ENCODE measurements around the gene HOXA2.

HOXA2 gene

GRCh38 chr7:27141137-27141922 lies 38.8 kb upstream of the HOXA2 start:
- no peak for DNase-seq

DNA sequence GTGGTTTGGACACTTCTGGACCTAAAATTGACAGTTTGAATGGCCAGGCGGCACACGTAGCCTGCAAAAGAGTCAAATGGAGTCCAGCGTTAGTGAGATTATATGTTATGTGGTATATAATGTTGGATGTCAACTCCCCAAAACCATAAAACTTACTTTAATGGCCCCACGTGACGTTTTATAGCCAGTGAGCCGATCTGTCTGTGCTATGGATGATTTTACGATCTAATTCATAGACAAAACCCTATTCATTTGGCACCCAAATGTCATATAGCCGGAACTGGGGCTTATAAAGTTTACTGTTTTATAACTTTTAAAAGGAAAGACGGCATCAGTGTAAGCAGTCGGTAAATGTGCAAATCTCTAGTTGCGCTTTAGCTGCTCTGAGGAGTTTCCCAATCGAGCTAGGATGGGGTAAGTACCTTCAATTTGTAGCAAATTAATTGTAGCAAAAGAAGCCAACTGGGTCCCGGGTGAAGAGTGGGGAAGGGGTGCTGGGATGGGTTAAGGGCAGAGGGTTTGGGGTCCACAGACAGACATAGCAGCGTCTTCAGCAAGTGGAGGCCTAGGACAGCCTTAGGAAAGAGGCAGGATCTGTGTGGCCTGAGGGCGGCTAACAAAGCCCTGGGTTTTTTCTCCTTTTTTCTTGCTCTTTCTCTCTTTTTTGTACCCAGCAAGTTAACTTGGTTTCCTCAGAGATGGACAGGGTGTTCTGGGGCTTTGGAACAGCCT lies 37.8 kb upstream of the HOXA2 start:
- no peak for DNase-seq

DNA sequence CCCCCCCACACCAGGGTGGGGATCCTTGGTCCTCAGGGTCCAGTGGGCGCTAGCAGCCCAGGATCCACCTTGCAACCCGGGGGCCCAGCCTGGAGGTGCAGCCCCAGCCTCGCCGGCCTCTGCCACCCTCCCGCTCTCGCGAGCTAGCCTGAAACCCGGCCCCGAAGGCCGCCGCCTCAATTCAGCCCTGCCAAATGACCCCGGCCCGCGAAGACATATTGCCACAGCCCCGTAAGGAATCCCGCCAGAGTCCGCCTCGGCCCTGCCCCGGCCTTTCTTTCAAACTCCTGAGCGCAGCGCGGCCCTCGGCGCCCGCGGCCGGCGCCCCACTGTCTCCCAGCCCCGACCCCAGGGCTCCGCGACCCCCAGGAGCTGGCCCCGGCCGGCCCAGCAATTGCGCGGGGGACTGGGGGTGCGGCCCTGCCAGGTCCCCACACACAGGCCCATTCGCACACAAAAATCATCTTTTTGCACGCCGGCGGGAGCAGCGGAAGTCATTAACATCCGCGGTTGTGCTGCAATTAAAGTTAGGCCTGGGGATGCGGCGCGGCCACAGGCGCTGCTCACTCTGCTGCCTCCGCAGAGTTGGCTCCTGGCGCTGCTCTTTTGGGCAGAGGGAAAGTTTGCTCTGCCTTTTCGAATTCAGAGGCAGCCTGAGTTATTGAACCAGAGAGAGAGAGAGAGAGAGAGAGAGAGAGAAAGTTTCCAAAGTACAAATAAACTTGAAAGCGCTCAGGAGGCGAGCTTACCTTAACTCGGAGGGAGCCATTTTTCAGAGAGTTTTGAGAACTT lies 37.0 kb upstream of the HOXA2 start:
- no peak for DNase-seq

DNA sequence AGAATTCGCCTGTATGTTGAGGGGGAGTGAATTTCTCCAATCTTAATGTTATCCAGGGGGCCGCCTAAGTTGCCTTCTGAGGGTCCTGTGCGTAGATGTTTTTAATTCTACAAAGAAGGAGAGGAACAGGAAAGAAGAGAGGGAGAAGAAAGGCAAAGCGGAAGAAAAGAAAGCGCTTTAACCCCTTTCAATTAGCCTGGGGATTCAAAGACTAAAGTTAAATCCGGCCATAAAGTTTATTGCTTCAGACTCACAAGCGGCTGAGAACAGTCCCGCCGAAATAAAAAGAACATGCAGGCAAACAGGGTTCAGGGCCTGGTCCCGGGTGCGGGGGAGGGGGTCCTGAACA lies 36.5 kb upstream of the HOXA2 start:
- no peak for DNase-seq

DNA sequence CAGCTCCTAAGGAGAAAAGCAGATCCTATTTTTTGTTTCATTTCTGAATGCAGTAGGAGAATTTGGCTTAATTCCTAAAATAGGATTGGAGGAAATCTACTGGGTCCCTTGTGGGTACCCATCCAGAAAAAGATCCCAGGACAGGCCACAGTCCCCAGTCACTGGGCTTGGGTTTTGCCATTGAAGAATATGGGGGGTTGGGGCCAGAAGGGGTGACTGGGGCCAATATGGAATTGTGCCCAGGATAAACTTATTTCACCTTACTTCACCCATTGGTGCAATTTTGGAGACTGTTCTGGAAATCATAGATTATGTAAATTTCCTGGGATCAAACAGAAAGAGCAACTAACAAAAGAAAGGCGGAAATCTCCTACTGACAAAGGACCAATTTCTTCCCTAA lies 36.0 kb upstream of the HOXA2 start:
- no peak for DNase-seq

DNA sequence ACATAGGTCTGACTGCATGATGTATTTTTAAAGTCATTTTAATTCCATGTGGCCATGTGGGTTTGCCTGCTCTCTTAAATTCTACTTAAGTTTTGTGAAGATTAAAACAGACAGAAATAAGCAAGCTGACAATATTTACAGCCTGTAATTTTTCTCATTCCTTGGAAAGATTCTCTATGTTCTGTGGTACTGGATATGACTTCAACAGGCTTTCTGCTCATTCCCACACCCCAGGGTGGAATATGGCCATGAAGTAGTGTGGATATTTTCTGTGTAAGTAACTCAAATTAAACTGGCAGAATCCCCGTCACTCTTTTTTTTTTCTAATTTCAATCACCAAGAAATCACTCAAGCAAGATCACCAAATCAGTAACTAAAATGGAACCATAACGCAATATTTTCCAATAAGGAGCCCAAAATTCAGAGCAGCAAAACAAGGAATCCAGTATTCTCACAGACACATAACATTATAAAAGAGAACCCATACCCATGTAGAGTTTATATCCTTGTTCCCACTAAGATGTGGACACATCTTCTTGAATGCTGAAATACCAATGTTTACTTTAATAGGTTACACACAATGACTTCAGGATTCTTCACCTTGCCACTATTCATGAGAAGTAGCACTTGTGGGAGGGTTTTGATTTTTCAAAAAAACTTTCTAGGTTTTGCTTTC lies 35.3 kb upstream of the HOXA2 start:
- no peak for DNase-seq

DNA sequence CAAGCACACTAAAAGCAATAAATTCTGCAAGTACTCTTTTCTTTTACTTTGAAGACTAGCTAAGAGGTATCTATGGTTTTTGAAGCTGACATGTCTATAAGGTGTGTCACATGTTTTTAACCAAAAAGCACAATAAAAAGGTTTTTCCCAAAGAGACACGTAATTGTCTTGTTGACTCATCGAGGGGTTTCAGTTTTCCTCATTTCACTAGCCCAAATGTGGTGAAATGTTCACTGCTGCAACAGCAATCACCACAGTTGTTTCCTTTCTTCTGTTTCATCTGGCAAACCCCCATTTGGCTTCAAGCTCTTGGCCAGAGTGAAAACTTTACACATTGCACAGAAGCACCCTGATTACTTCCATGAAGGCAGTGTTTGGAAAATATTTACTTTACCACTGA lies 31.9 kb upstream of the HOXA2 start:
- DNase-seq, result no peak

GRCh38 chr7:27133409-27134231 lies 31.1 kb upstream of the HOXA2 start:
- no peak for DNase-seq

DNA sequence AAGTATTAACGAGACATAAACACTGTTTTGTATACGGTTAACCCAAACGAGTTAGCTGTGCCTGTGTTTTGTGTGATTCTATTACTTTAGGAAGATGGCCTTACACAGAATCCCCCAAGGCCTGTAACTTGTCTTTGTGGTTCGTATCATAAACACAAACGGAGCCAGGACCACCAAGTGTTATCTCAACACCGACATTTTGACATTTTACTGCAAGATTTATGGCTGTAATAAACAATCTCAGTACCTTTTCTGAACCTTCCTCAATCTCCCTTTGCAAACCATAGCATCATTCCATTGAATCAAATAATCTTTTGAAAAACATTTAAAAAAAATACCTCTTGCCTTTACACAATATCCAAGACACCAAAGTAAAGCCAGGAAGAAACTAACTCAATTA lies 30.5 kb upstream of the HOXA2 start:
- no peak for DNase-seq

- DNase-seq, result no peak
These were observed 29.7 kb upstream of the HOXA2 start for GRCh38 chr7:27132214-27132613.

DNA sequence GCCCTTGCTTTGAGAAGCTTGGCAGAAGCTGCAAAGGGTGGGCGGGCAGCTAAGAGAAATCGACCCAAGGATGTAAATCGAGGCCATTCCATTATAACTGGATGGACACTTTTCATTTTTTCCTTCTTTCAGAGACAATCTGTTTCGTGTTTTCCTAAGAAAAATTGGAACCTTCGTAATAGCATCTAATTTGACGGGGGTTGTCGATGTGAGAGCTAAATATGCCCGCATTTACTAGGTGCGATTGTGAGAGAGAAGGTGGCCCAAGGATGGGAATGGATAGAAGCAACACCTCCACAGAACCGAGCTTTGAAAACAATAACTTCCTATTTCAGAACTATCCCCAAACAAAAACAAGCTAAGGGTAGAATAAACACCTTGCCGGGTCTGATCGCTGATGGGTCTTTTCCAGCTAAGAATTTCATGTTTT lies 28.9 kb upstream of the HOXA2 start:
- no peak for DNase-seq

DNA sequence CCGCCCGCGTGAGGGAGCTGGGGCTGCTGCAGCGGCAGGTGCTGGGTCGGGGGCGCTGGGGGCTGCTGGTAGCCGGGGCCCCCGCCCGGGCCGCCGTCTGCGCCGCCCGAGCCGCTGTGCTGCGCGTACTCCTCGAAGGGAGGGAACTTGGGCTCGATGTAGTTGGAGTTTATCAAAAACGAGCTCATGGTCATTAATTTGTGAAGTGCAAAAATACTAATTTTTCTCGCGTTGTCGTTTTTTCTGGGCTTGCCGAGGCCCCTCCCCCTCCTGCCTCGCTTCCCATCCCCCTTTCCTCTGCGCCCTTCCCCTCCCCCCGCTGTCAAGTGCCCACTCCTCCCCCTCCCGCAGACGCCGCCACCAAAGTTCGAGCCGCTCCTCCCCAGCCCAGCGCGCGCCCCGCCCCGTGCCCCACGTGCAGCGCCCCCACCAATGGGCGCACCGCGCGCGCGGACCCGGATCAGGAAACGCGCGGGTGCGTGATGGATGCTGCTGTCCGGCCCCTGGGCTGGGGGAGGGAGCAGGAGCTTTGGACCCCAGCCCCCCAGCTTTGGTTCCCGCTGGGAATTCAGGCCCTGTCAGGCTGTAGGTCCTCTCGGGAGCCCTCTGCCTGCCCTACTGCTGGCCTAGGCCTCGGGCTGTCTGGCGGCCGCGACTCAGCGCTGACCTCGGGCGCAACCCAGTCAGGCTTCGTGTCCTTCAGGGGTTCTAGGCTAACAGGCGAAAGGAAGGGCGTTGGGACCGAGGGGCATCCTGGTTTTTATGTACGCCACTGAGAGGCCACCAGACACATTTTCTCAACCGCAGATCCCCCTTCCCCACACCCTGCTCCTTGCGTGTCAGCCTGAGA lies 28.3 kb upstream of the HOXA2 start, which contains the start of gene HOXA4:
HOXA4 (minus strand) TSS at position 218 of the 850 bp plus-strand sequence; CDS start at position 194, 24 bp downstream.
- DNase-seq, result peak; percentile 20 to 84 (median 74)

- peak in 2 of 6 experiments; percentile 15 to 29 for DNase-seq
These were observed 27.5 kb upstream of the HOXA2 start for GRCh38 chr7:27129729-27130539.

DNA sequence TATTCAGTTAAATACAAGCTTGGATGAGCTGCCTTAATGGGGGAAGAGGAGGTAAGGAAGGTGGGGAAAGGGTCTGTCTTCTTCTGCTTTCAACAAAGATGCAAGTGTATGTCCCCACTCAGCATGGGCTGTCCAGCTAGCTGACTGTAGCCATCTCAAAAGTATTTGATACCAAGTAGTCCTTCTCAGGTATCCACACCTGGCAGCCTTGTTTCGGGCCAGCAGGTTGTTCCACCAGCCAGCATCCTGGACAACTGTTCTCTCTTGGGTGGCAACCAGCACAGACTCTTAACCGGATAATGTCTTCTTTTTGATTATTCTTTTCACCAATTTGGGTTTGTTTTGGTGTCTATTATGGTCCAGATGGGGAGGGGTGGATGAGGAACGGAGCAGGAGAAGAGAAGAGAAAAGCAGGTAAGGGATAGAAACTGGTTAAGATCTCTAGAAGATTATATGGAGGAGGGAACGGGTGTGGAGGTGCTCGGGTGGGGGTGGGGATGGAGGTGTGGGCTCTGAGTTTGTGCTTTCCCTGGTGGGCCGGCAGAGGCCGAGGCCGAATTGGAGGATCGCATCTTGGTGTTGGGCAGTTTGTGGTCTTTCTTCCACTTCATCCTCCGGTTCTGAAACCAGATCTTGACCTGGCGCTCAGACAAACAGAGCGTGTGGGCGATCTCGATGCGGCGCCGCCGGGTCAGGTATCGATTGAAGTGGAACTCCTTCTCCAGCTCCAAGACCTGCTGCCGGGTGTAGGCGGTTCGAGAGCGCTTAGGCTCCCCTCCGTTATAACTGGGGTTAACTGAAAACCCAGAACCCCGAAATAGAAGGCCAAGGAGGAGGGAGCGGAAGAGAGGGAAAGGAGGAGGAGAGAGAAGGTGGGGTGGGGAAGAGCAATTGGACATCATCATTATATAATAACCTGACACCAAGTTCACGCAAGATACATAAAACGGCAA lies 26.6 kb upstream of the HOXA2 start:
- no peak for DNase-seq

DNA sequence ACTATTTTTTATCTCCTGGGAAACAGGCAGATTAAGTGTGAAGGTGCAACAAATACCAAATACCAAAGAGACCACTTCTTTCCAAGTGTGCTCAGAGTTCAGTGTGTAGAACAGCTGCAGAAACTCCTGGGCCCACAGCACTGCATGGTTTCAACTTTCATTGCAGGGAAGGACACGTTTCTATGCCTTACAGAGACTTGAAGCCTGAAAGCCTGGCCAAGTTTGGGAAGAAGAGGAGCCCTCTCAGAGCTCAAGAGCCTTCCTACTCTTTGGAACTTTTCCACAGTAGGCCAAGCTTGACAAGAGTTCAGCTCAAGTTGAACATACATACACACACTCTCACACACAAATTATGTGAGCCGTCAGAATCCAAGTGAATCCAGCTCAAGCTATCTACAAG lies 25.6 kb upstream of the HOXA2 start:
- no peak for DNase-seq

GRCh38 chr7:27126596-27127327 lies 24.3 kb upstream of the HOXA2 start:
- no peak for DNase-seq

GRCh38 chr7:27125986-27126394 lies 23.5 kb upstream of the HOXA2 start:
- no peak for DNase-seq

Measured in stimulated activated naive CD4-positive, alpha-beta T cell (primary cell).